ENCODE data around the gene NHEJ1.

The NHEJ1 gene

DNA sequence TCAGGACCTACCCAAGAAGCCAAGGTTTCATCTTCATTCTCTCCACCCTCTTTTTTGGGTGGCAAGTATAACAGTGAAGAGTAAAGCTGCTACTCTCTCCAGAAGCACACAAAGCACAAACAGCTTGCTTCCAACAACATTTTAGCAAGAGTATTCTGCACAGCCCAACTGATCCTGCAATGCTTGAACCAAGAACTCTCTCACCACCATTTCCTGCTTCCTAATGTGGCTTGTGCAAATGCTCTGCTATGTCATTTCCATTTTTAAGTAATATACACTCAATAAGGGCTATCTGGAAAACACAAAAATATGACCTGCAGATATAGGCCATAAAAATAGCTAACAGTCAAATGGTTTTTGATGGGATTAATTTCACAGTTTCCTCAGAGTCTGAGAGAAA, 75.8 kb downstream of the NHEJ1 start:
- DNase-seq = no peak

DNA sequence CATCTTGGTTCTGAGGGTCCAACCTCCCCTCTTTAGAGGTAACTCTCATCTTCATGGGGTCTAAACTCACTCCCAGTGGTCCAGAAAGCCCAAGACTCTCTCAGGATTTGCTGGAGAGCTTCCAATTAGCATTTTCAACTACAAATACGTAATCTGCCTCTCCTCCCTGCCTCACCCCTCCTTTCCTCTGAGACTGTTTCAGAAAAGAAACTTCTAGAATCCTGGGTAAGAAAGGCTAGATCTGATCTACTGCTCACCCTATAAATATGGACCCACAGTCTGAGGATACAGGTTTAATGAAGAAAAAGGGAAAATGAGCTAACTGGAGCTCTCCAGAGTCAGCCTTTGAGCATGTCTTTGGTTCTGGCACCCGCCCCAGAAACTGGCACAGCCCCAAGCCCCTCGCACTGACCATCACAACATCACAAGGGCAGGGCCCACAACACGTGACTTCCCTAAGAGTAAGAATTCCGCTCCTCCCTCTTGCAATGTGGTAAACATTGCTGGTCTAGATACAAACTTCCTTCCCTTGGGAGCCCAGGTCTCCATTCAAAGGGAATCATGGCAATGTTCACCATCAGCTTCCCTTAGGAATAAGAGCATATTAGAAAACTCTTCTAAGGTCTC, 78.2 kb downstream of the NHEJ1 start:
- DNase-seq = no peak

DNA sequence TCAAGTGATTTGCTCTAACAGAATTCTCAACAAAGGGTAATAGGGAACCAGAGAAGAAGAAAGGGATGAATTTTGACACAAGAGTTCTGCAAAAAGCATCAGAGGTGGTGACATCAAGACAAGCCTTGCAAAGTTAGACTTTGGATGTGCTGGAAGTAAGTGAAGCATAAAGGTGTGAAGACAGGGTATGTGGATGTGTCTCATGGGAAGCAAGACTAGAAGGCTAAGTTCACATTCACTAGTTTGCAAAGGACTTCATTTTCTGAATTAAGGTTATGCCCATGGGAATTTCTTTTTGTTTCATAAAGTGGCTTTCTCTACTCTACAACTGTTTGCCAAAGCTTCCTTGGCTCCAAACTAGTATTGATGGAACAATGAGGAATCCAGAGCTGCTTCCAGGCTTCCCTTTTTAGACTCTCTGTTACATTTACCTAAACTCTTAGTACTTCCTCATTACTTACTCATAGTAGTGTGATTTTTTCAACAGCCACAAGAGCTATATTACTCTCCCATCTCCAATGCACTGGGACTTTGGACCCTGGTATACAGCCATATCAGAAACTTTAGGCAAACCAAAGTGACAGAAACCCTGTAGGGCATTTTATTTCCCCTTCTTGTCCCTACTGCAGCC, 78.8 kb downstream of the NHEJ1 start:
- no peak for DNase-seq

DNA sequence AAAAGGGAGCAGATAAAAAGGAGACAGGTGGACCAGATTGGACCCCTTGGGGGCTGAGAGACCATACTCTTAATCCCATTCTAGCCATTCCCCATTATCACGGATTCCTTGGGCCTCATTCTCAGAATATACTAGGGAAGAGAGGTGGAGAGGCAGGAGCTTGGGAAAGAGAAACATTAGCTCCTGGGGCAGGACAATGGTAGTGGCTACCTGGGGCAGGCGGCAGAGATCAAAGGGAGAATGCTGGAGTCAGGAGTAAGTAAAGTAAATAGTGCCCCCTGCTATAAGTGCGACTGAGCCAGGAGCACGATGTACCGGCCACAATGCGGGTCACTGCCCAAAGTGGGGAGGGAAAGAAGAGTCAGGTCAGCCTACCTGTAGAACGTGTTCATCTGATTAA, 79.5 kb downstream of the NHEJ1 start:
- no peak for DNase-seq

DNA sequence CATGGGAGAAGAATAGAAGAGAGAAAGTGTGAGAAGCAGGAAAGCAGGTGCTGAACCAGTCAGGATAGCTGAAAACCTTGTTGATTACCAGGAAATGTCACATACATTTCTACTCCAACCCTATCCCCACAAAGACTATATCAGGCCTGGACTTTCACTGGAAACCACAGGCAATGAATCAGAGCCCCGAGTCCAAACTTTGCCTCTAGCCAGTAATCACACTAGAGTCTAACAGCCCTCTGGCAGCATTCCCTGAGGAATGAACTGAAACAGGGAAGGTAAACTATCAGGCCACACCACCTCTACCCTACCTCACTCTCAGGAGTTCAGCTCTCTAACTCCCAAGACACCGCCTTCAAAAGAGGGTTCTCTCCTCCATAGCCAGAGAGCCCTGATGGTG, 81.2 kb downstream of the NHEJ1 start:
- no peak for DNase-seq

DNA sequence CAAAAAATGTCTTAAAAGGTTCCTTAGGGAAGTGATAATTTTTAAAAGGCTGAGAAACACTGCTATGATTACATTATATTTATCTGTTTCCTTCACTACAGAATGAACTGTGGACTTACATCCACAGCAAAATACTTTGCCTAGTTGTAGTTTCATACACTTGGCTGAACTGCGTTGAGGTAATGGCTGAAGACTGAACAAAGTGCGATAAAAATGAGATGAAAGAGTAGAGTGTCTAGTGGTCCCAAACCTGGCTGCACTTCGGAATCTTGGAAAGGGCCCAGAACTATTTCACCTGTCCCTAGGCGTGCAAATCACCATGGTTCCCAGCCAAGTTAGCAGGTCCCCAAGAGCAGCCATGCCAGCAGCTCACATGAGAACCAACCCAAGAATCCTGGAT, 81.7 kb downstream of the NHEJ1 start:
- DNase-seq = no peak

DNA sequence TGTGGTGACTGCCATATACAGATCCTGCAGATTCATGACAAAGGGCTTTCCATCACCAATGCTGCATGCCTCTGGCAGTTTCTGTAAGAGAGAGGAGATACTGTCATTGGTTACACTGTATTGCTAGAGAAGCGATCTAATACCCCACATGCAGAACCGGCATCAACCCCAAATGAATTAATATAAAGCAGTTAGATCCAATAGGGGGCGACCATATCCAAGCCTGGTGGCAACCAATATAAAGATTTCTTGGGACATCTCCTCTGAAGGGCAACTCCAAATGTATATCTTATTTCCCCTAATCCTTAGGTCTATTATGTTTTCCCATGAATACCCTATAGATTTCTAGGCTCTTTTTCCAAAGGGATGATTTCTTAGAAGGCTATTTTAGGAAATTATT, 82.5 kb downstream of the NHEJ1 start:
- DNase-seq = no peak

DNA sequence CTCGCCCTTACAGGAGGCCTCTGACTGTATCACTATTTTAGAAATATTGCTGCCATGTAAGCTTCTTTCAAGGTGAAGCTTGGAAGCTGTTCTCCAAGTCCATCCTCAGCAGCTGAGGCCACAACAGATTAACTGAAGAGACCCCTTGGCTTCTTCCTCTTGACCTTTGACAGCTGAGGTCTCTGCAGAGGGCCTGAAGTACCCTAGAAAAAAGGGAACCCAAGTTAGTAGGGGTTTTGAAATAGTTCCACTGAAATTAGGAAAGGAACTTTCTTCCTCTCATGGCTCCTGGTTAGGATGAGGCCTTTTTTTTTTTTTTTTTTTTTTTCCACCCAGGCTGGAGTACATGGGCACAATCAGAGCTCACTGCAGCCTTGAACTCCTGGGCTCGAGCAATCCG, 84.4 kb downstream of the NHEJ1 start:
- no peak for DNase-seq

DNA sequence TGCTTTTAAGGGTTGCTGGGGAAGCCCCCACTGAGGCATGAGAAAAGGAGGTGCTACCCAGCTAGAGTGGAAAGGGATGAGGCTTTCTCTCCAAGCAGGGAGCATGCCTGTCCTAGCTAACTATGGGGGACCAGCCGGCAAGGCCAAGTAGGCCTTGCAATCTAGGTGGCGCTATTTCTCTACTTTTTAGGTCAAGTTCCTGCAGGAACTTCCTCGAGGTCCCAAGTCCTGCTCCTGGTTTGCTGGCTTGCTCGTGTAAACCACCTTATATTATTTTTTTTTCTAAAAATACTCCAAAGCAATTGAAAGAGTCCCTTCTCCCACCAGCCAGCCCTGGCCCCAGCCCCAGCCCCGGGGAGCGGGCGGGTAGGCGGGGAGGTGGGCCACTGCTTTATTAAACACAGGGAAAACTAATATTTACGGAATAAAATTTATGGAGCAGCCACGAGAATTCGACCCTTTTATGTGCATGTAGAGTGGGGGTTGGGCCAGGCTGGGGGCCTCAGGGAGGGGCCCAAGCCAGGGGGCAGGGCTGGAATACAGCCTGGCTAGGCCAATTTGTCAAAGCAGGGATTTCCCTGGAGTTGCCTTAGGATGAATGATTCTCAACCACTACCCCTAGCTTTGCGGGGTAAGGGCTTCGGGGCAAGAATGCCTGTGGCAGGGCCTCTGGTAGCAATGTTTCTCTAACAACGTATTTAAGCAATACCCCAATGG, 87.0 kb downstream of the NHEJ1 start:
- no peak for DNase-seq

DNA sequence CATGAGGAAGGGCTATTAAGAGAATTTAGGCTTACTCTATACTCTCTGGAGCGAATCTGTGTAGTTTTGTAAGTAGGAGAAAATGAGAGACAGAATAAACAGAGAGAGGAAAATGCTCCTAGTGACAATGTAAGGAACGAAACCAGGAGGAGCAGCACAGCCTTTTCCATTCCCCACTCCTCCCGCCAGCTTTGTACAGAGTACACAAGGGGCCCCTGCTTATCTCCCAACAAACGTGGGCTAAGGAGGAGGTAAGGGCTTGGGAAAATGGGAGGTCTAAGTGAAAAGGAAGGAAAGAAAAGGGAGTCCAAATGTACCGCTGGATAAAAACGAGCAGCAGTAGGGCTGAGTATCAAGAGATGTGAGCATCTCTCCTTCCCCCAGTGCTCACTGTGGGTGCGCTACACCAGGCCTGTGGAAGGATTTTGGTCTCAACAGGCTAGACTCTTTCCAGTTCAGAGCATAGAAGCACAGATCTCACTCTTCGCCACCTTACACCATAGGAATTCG, 87.8 kb downstream of the NHEJ1 start:
- DNase-seq = no peak

DNA sequence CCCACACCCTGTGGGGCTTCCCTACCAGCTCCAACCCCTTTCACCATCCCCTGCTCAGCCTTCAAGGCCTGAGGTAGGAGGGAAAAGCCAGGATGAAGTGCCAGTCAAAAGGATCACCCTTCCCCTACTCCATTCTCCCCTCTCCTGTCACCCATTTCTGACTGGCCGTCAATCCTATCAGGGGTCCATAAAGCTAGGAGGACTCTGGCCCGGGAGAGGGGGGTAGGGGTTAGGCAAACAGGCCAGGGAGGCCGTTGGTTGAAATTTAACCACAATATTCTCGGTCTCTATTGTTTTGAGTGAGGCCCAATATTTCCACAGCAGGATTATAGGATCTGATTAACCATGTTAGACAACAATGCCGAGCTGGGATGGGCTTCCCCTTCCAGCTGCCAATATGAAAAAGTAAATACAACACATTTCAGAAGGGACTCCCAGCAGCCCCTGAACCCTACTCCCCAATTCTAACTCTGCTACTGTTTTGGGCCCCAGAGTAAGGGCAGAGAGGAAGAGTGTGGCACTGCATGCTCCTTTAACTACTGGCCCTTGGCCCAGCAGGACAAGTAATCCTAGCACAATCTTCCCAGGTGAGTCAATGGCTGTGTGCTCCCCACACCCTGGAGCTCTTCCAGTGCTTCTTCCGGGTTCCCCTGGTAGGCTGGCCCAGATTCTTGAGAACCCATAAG, 89.3 kb downstream of the NHEJ1 start:
- DNase-seq = no peak

DNA sequence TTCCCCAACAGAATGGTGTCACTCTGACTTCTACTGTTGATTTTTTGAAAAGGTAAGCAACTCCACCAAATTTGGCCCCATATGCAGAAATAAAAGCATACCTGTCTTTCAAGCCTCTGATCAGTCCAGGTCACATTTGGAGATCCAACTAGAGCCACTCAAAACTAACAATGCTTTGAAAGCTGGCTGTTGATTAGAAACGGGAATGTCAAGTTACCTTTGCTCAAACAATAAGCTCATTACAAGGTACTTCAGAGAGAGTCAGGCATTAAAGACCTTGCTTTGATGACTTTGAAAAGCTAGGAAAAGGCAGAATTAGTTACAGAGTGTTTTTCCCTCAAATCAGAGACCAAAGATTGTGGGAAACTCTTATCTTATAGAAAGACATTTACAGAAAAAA, 95.1 kb downstream of the NHEJ1 start:
- DNase-seq = no peak

DNA sequence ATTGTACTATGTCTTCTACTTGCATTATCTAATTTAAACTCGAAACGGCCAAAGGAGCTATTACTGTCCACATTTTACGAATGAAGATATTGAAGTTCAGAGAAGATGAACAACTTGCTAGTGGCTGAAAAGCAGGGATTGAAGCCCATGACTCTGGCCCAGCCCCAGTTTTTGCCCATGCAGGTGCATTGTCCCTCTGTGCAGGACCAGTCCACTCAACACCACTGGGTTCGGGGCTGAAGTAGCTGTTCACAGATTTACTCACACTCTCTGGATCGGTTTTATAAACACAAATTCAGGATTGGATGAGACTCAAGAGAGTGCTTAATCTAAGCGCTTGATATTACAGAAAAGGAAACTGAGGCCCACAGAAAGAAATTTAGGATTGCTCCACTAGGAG, 98.5 kb downstream of the NHEJ1 start:
- DNase-seq = no peak

DNA sequence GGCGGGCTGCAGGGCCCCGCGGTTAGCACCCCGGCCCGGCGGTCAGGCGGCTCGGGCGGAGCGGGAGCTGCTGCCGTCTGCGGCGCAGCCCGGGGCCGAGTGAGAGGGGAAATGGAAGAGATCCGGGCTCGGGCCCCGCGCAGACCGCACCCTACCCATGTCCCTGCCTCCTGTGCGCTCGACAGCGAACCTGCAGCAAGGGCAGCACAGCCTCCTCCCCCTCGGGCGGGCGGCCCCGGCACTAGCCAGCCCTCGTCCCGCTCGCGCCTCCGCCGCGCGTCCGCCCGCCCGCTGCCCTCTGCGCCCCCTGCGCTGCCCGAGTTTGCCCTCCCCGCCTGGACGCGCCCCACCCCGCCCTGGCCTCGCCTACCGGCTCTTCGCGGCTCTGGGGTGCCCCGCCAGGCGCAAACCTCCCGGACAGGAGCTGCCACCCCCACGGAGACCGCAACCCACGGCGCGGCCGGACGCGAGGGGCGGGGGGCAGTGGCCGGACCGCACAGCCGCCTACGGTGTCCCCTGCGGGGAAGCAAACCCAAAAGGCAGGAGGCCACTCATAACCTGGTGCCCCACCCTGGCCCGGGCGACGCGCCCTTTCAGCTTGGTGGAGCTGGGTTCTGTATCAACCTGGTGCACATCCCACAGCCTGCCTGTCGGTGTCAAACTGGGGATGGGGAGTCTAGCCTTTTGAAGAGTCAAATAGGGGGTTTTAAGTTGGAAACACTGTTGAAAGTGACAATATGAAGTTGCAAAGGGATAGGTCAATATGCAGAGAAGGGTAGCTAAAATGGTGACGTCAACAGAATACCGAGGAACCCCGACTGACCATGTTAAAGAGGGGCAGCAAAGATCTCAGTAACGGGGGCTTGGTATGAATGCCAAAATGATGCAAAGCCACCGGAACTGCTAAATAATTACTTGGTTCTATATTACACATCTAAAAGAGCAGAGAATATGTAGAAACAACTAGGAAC, 99.5 kb downstream of the NHEJ1 start, which contains the start of gene IHH:
Gene IHH (minus strand): TSS at position 101 of the 971 bp plus-strand sequence. CDS start 454 bp downstream, outside the sequence.
- DNase-seq = no peak

DNA sequence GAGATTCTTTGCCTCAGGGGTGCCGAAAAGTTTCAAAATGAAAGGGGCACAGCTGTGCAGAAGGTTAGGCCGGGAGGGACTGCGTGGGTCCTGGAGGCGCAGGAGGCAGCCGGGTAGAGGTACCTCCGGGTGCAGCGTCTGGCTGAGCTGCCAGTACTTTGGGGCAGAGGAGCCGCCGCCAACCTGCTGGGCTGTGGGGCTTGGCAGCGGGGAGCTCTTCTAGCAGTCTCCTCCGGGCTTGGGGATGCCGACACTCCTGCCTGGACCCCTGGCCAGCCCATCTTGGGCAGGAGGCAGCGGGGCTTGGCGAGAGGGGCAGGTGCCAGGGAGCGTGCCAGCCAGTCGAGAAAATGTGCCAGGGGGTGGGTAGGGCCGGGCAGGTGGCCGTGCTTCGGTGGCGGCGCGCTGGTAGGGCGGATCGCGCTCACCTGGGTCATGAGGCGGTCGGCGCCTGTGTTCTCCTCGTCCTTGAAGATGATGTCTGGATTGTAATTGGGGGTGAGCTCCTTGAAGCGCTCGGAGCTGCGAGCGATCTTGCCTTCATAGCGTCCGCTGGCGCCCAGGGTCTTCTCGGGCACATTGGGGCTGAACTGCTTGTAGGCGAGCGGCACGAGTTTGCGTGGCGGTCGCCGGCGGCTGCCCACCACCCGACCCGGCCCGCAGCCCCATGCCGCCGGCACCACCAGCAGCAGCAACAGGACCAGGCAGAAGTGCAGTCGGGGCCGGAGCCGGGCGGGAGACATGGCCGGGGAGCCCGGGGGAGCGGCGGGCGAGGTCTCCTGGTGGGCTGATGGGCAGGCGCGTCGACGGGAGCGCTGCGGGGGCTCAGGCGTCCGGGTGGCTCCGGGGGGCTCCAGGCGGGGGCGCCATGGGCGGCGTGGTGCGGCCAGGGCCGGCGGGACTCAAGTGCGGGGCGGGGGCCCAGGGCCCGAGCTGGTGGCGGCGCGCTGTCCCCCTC, 100.6 kb downstream of the NHEJ1 start:
- DNase-seq = no peak

DNA sequence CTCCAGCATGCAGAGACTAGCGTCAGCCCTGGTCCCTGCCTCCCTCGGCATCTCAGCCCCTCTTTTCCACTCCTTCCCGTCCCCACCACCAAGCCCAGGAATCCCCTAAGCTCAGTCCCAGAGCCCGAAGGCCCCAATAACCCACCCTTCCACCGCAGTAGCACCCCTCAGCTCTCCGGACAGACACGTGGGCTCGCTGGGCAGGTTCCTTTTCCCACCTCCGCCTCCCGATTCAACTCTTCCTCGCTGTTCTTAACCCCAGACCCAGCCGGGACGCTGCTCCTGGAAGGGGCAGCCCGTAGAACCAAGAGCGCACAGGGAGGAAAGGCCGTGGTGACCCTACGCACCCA, 101.3 kb downstream of the NHEJ1 start:
- no peak for DNase-seq

DNA sequence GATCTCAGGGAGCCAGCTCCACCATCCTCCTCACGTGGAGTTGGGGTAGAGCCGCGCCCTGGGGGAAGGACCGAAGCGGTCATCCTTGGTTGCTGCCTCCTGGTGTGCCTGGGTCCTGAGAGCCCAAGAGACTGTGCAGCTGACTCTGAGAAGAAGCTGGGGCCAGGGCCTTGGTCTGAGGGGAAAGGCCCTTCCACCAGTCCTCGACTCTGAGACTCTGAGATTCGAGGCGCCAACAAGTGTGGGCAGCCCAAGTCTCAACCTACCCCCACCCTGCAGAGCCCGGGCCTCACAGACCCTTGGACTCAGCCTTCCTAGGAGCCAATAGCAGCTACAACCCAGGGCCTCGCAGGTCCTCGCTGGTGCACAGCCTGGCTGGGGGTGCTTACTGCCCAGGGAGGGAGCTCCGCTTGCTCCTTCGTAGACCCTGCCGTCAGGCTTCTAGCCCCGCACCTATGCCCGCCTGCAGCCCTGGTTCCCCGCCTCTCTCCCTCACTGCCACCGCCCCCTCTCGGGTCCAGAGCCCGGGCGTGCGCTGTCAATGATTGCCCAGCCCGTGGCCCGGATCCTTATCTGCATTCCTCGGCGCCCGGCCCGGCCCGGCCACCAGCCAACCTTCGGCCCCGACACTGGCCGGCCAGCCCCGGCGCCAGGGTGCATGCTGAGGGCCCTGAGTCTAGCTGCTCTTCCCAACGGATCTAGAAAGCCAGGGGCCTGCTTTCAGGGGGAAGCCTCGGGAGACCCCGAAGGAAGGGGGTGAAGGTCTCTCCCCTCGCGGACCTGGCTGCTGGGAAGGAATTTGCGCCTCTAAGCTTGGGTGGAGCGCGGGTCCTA, 101.9 kb downstream of the NHEJ1 start:
- DNase-seq = no peak

DNA sequence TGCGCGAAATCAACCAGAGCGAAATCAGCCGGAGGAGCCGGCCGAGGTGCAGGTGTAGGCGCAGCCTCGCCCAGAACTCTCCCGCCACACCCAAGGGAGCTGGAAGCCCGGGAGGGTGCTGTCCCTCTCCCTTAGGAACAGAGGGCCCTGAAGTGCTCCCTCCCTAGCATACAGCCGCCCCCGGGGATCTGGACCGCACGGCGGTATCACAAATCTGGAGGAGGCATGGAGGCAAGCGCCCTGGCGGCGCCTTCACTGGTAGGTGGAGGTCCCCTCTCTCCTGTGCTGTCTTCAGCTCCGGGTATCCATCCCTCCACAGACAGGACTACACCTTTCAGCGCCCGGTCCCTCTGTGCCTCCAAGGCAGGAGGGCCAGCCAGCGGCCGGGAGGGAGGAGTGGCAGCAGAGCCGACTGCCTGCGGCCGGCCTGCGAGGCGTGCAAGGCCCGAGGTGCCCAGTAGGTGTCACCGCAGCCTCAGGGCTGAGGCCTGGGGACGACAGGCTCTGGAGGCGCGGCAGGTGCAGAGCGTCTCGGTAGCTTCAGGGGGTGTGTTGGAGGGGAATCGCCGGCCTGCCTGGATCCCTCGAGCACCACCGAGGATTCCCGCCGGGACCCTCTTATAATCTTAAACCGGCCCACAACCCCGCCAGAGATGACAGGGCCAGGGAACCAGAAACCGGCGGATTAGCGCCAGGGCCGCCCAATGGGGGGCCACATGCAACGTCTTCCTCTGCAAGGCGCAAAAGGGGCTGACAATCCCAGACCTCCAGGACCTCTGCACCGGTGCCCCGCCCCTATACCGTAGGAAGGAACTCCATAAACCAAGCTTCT, 102.7 kb downstream of the NHEJ1 start:
- peak; percentile 91 for DNase-seq

Data from activated effector memory CD4-positive, alpha-beta T cell treated with anti-CD3 and anti-CD28 coated beads, Interleukin-2, amount 50 U/mL, for 16 hours (primary cell).